HG02970 (cell line): Measurements from ENCODE around the gene PSMF1.
"Not testable (repeated sequence)": the region's sequence is repeated elsewhere in the genome, so short reads cannot be mapped to it uniquely, and the experiment has no call there.

Experiments used
- ATAC-seq: cut with Tn5 transposase; IDR thresholded peaks from one replicate; pipeline ENCODE4 v1.9.1; 2021; ENCODE audit warnings: mild to moderate bottlenecking, moderate library complexity, moderate number of reproducible peaks; ENCODE audit not compliant: unreplicated experiment, low FRiP score

Gene PSMF1

GRCh38 chr20:1121429-1121828 lies 3.0 kb downstream of the PSMF1 start:
- ATAC-seq = no peak

- ATAC-seq = no peak
Observed at GRCh38 chr20:1122388-1123315, 4.2 kb downstream of the PSMF1 start.

DNA sequence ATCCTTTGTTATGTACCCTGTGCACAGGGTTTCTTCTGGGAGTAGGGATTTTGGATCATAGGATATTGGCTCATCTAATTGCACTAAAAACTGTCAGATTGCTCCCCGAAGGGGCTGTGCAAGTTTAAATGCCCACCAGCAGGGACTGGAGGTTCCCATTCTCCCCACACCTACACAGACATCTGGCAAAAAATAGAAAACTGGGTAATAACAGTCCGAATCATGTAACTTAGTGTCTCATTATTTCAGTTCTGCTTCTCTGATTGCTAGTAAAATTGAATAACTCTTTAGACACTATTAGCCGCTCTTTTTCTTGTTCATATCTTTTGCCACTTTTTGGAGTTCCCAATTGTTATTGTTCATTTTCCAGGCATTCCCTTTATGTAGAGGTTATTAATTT lies 5.3 kb downstream of the PSMF1 start:
- ATAC-seq = no peak

DNA sequence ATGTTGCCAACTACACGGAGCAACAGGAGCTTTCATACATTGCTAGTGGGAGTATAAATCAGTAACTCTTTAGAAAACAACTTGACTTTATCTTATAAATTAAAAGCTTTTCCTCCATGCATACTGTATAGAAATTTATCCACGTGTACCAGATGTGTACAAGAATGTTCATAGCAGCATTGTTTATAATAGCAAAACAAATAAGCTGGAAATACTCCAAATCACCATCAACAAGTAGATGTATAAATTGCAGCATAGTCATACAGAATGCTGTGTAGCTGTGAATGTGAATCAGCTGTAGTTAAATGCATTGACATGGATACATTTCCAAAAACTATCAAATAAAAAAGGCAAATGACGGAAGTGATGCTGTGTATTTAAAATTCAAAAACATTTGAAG lies 6.0 kb downstream of the PSMF1 start:
- ATAC-seq = no peak

DNA sequence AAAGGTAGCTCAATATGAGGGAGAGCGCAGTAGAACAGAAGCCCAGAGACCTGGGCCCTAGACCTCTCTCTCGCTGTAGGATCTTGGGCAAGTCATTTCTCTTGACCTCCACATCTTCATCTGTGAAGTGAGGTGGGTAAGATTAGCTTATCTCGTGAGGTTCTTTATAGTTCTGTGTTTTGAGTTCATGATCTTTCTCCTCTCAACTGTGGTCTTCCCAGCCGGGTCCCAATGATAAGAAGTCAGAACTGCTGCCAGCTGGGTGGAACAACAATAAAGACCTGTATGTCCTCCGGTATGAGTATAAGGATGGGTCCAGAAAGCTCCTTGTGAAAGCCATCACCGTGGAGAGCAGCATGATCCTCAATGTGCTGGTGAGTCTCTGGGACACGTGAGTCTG lies 6.9 kb downstream of the PSMF1 start:
- ATAC-seq = no peak

GRCh38 chr20:1127840-1128239 lies 9.4 kb downstream of the PSMF1 start:
- ATAC-seq = no peak

DNA sequence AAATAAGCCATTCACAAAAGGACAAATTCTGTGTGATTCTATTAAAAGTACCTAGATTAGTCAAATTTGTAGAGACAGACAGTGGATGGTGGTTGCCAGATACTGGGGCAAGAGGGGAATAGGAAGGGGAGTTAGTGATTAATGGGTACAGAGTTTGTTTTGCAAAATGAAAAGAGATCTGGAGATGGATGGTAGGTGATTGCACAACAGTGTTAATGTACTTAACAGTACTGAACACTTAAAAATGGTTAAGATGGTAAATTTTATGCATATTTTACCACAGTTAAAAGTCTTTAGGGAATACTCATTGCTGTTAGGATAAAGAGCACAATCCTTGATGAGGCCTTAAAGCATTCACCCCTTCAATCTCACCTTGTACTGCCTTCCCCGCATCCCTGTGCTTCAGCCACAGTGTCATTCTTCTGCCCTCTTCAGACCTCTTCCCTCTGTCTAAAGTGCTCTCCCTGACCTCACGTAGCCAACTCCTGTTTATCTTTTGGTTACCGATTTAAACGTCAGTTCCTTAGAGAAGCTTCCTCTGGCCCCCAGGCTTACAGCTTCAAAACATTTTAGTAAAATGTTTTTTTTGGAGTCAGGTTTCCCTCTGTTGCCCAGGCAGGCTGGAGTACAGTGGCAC lies 11.8 kb downstream of the PSMF1 start:
- no peak for ATAC-seq

- ATAC-seq = no peak
Observed at GRCh38 chr20:1130847-1131246, 12.4 kb downstream of the PSMF1 start.

DNA sequence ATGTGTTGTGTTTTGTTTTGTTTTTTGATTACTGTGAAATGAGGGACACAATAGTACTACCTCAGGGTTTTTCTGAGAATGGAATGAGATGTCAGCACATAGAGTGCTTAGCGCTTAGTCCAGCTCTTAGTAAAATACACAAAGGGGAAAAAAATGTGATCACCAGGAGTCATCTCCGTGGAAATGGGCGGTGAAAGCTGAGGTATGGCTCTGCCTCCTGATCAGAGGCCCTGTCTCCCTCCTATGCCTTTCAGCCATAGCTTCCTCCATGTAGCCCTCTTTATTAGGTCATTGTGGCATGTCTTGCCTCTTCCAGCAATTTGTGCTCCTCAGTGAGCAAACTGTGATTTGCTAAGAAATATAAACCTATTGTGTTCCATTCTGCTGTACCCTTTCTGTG lies 13.0 kb downstream of the PSMF1 start:
- ATAC-seq = no peak

DNA sequence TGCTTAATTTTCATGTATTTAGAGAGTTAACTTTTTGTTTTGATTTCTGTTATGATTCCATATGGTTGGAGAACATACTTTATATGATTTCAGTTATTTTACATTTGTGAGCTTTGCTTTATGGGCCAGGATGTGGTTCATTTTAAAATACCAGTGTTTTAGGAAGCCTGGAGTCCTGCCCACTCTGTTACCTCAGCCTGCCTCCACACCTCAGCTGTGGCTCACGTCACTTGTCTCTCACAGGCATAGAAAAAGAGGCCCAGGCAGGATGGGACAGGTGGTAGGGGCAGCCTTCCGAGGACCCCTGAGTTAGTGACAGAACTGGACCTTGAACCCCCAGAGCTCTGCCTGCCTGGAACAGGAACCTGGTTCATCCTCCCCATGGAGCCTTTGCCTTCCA lies 16.0 kb downstream of the PSMF1 start:
- ATAC-seq = no peak

DNA sequence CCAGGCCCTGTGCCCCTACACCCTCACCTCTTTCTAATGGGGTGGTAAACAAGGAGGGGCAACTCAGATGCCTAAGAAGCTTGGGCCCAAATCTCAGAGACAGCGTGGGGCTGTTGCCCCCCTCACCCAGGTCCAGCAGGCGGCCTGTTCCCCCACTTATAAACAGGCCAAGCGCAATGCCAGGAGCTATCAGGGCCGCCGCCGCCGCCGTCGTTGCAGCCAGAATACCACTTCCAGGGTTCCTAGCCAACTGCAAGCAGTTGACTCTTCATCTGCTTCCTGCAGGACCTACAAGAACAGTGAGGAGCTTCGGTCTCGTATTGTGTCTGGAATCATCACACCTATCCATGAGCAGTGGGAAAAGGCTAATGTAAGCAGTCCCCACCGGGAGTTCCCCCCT lies 16.4 kb downstream of the PSMF1 start:
- ATAC-seq = no peak

- ATAC-seq = no peak
Observed at GRCh38 chr20:1137236-1137635, 18.8 kb downstream of the PSMF1 start.

DNA sequence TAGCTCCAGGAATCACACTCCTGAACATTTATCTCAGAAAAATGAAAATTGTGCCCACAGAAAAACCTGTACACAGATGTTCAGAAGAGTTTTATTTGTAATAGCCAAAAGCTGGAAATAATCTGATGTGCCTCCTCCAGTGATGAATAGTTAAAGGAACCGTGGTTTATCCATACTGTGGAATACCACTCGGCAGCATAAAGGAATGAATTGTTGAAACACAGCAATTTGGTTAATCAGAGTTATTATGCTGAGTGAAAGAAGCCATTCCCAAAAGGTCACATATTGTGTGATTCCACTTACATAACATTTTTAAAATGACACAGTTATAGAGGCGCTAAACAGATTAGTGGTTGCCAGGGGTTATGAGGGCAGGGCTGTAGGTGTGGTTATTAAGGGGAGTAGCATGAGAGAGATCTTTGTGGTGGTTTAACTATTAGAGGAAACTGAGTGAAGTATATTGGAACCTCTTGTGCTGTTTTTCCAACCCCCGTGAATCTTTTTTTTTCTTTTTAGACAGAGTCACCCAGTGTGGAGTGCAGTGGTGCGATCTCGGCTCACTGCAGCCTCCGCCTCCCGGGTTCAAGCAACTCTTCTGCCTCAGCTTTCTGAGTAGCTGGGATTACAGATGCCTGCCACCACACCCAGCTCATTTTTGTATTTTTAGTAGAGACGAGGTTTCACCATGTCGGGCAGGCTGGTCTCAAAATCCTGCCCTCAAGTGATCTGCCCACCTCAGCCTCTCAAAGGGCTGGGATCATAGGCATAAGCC lies 26.2 kb downstream of the PSMF1 start:
- ATAC-seq = no peak

DNA sequence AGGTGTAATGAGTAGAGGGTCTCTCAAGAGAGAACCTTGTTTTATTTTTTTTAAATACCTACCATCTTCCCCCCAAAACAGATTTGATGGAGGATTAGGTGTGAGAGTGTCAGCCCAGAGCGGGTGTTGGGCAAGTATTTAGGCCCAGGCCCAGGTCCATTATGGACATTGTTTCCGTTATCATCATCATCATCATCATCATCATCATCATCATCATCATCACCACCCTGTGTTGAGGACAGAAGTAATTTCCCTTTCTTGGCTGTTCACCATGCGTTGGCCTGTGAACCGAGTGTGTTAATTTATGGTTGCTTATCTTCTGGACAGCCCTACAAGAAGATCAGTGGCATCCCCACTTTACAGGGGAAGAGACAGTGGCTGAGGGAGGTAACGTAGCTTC lies 28.6 kb downstream of the PSMF1 start:
- no peak for ATAC-seq

DNA sequence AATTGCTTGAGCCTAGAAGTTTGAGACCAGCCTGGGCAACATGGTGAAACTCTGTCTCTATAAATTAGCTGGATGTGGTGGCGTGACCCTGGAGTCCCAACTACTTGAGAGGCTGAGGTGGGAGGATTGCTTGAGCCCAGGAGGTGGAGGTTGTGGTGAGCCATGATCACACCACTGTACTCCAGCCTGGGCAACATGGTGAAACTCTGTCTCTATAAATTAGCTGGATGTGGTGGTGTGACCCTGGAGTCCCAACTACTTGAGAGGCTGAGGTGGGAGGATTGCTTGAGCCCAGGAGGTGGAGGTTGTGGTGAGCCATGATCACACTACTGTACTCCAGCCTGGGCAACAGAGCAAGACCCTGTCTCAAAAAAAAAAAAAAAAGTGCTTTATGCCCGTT lies 31.4 kb downstream of the PSMF1 start:
- not testable (repeated sequence) for ATAC-seq

DNA sequence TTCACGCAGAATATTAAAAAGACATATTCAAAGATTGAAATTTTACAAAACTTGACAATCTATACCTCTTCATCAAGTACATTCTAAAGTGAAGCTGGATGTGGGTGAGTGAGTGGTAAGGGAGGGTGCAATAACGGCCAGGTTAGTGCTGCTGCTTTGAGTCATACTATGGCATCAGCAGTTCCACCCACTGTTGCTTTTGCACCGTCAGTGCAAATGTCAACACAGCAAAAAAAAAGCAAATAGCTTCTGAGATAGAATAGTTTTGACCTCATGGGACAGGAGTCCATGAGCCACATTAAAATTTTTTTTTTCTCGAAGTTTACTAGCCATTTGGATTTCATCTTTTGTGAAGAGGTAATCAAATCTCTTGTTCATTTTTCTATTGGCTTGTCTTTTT lies 31.8 kb downstream of the PSMF1 start:
- ATAC-seq = no peak

DNA sequence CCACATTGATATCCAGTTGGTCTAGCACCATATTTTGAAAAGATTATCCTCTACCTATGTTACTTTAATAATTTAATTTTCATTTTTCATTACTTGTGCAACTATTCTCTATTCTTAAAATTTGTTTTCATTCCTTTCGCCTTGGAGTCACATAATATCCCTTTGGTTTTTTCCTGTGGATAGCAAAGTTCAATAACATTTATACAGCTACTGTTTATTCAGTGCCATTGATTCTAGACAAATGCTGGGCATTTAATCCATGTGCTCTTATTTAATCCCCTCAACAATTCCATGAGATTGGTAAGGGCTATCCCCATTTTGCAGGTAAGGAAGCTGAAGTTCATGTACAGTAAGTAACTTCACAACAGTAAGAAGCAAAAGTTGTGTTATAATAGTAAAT lies 32.6 kb downstream of the PSMF1 start:
- ATAC-seq = no peak

- ATAC-seq = no peak
Observed at GRCh38 chr20:1154226-1154625, 35.8 kb downstream of the PSMF1 start.

DNA sequence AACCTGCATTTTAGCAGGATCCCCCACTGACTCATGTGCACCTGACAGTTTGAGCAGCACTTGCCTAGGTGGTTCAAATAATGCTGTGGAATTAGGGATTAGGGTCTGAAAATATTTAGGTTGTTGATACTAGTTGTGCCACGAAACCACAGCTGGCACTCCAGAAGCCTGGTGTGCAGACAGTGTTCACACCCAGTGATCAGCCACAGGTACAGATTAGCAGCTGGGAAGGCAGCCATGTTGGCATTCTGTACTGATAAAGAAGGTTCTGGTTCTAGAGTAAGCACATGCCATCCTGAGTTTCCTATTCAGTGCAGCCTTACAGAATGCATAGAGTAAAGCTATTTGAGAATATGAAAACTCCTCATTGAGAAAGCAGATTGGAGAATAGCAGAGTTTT lies 36.3 kb downstream of the PSMF1 start:
- ATAC-seq = no peak

- no peak for ATAC-seq
Observed at GRCh38 chr20:1155342-1155741, 36.9 kb downstream of the PSMF1 start.

DNA sequence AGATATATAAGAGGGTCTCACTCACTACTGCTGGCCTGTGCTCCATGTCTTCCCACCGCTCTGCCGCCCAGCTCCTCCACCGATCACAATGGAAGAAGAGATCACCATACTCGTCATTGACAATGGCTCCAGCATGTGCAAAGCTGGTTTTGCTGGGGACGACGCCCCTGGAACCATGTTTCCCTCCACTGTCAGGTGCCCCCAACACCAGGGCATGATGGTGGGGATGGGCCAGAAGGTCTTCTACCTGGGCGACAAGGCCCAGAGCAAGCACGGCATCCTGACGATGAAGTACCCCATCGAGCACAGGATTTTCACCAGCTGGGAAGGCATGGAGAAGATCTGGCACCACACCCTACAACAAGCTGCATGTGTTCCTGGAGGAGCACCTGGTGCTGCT lies 42.1 kb downstream of the PSMF1 start:
- no peak for ATAC-seq
